ENCODE measurements around the gene PRKN.

GRCh38 chr6:161418463-161418945 is 1309.1 kb downstream of the PRKN start:
- TF ChIP-seq GATA2 (IDR thresholded peaks at IDR 0.05; ENCODE audit: low read depth, low read length) (no peak), GATA3 (IDR thresholded peaks at IDR 0.05; ENCODE audit: low read depth, low read length) (no peak)
